Fibroblast of upper back skin (primary cell): ENCODE data around the gene ST3GAL2.
"Not testable (repeated sequence)": the region's sequence is repeated elsewhere in the genome, so short reads cannot be mapped to it uniquely, and the experiment has no call there.

Source experiments
- DNase-seq: peaks from one replicate; pipeline ENCODE4 v3.0.0-alpha.2; 2013

Gene ST3GAL2

DNA sequence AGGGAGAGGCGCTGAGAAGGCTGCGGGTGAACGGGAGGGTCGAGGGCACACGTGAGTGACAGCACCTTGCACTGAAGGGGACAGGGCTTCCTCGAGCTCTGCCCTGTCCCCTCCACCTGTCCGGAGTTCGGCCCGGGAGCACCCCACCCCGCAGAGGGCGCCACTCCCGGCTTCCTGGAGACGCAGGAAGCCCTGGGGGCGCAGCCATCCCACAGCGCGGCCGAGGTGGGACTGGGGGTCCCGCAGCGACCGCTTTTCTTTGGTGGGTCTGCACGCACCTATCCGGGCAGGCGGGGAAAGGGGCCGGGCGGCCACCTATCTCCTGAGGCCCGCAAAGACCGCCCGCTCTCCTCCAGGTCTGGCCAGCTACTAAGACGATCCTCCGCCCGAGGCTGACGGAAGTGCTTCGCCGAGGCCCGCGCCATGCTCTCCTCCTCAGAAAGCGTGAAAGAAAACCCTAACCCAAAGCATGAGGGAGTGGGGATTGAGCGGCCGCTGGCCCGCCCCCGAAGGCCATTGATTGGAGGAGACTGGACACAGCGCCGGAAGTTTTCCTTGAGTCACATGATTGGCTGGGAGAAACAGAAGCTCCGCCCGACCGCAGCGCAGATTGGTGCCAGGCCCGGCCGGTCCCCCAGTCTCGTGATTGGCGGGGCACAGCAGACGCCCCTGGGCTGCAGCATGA is 57.8 kb downstream of the ST3GAL2 start:
- peak; percentile 97 for DNase-seq

DNA sequence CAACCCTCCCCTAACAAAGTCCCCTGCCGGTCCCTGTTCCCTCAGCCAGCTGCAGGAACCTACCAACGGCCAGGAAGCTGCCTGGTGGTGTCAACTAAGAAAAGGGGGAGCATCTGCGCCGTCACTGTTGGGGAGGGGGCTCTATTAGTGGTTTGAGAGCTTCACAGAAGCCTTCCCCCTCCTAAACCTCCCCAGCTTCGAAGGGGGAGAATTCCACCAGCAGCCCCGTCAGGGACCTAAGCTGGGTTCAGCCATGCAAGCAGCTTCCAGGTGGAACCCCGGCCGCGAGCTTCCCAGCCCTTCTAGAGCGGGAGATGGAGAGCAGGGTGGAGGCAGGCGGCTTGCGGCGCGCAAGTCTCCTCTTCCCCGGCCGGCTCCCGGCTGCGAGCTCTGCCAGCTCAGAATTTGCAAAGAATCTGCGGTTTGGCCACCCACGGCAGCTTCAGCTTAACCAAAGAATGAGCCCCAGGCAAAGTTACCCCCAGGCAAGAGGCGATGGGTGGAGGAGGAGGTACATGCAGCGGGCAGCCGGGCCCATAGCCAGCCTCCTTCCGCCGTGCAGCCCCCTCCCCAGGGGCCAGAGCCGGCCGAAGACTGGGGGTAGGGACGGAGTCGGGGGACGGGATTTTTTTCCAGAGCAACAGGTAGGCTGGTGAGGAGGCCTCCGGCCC is 58.5 kb downstream of the ST3GAL2 start:
- peak; percentile 92 for DNase-seq

DNA sequence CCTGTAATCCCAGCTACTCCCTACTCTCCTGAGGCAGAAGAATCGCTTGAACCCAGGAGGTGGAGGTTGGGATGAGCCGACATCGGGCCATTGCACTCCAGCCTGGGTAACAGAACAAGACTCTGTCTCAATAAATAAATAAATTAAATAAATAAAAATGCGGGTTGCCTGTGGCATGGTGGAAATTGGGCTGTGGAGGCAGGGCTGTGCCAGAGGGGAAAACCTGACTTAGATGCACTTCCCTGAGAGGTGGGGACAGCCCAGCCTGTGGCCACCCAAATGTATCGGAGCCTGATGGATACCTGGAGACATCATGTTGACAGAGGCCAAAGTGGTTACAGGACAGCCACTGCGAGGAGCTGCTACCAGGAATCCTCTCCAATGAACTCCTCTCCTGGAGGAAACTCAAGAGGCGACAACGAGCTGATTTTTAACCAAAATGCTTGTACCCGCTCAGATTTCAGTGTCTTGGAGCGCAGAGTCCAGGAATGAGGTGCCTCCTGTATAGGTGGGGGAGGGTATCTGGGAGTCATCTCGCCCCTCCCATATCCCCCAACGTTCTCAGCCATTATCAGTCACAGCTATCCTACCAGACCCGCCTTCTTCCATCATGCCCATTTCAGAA is 59.9 kb downstream of the ST3GAL2 start:
- no peak for DNase-seq

DNA sequence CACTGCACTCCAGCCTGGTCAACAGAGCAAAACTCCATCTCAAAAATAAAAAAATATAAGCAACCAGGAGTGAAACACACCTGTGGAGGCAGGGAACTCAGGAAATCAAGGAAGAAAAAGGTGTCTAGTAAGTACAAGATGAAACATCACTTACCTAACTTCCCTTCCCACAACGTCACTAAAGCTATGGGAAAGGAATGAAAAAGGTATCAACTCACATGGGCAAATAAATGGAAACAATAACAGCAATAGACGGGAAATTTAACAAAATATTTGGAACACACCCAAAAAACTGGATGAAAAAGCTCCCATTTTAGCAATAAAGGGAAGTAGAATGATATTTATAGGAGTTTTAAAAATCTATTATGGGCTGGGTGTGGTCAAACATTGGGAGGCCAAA is 61.1 kb downstream of the ST3GAL2 start:
- DNase-seq = no peak

DNA sequence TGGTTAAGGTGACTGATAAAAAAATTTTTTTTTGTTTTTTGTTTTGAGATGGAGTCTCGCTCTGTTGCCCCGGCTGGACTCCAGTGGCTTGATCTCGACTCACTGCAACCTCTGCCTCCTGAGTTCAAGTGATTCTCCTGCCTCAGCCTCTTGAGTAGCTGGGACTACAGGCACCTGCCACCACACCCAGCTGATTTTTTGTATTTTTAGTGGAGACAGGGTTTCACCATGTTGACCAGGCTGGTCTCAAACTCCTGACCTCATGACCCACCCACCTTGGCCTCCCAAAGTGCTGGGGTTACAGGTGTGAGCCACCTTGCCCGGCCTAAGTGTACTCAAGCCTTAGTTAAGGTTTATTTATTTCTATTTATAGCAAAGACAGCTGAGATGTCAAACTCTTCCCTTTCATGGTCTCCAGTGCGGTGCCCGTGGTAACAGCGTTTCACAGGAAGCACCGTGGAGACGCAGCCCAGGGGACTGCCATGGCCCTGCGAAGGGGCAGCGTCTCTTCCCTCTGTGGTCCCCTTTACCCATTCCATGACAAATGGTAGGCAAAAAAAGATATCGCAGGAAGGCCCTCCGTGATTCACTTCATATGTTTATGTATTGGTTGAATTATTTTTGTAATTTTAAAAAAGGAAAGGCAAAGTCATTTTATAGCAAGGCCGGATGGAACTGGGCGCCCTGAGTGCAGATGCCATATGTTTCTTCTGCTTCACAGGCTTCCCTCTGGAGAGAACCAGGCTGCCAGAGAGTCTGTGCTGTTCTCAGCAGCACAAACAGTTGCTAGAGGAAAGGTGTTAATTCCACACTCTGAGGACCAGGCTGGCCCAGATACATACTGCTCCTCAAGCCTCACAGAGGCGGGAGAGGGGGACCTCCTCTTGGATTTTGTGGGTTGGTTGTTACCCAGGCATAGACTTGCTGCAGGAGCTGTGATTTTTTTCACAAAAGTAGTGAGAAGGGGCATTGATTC is 63.0 kb downstream of the ST3GAL2 start:
- DNase-seq = no peak

DNA sequence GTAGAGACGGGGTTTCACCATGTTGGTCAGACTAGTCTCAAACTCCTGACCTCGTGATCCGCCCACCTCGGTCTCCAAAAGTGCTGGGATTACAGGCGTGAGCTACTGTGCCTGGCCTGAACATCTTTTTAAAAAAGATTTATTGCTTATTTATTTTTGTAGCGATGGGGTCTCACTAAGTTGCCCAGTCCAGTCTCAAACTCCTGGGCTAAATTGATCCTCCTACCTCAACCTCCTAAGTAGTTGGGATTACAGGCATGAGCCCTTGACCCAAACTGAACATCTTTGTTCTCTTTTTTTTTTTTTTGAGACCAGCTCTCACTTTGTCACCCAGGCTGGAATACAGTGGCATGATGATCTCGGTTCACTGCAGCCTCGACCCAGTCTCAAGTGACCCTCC is 64.7 kb downstream of the ST3GAL2 start:
- DNase-seq = no peak

DNA sequence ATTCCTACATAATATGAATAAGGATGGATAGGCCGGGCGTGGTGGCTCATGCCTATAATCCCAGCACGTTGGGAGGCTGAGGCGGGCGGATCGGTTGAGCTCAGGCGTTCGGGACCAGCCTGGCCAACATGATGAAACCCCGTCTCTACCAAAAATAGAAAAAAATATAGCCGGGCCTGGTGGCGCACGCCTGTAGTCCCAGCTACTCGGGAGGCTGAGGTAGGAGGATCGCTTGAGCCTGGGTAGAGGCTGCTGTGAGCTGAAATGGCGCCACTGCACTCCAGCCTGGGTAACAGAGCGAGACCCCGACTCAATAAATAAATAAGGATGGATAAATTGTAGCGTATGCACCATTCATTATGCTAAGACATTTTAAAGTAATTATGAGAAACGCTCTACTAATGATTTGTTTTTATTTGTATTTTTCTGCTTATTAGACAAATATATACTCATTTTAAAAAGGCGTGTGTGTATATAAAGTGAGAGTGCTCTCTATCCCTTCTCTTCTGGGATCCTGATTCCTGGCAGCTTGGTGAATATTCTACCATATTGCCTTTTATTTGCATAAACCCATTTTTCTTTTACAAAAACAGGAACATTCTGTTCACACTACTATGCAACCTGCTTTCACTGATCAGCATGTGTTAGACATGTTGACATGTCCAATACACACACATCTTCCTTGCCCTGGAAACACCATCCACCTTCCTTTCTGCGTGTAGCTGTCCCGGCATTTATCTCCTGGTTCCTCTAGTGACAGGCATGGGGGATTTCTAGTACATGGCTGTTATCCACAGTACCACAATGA is 65.8 kb downstream of the ST3GAL2 start:
- no peak for DNase-seq

DNA sequence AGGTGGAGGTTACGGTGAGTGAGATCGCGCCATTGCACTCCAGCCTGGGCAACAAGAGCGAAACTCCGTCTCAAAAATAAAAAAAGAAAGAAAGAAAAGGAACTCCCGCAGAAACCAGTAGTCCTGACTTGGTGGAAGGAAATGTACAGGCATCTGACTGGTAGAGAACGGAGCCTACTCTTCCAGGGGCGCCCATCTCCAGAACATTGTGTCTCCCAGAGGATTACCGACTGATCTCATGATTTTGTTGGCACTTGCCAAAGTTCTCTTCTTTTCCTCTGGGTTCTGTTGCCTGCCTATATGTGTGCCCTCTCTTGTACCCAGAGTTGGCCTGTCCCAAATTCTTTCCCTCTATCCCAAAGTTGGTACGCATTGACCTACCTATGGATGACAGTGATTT is 68.0 kb downstream of the ST3GAL2 start:
- DNase-seq = no peak

DNA sequence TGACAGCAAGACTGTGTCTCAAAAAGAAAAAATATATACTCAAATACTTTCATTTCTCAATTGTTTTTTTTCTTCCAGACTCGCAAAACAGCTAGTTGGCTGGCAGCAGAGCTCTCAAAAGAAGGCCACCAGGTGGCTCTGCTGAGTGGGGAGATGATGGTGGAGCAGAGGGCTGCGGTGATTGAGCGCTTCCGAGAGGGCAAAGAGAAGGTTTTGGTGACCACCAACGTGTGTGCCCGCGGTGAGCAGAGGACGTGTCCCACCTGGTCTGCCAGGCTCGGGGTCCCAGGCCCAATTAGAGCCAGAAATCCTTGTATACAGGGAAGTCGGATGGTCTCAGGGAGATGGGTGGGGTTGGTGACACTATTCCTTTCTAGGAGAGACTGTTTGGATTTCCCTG is 68.8 kb downstream of the ST3GAL2 start:
- peak; percentile 39 for DNase-seq

DNA sequence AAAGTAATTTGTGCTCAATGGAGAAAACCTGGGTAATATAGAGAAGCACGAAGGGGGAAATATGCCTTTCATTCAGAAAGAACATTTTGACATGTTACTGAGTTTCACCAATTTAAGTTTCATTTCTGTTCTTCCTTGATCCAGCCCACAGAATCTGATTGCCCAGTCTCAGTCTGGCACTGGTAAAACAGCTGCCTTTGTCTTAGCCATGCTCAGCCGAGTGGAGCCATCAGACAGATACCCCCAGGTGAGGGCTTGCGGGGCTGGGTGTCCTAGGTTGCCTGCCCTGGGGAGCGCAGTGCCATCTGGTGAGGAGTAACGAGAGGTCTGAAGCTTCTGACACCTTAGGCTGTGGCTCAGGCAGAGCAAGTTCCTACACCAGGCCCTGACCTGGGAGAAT is 74.5 kb downstream of the ST3GAL2 start:
- DNase-seq = no peak

DNA sequence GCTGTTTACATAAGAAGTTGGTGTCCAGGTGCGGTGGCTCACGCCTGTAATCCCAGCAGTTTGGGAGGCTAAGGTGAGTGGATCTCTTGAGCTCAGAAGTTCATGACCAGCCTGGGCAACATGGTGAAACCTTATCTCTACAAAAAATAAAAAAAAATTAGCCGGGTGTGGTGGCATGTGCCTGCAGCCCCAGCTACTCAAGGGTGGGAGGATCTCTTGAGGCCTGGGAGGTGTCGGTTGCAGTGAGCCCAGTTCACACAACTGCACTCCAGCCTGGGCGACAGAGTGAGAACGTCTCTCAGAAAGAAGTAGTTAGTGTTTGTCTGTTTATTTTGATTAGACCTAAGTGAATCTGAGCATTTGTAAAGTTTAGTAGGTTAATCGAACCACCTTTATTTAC is 79.3 kb downstream of the ST3GAL2 start:
- no peak for DNase-seq

DNA sequence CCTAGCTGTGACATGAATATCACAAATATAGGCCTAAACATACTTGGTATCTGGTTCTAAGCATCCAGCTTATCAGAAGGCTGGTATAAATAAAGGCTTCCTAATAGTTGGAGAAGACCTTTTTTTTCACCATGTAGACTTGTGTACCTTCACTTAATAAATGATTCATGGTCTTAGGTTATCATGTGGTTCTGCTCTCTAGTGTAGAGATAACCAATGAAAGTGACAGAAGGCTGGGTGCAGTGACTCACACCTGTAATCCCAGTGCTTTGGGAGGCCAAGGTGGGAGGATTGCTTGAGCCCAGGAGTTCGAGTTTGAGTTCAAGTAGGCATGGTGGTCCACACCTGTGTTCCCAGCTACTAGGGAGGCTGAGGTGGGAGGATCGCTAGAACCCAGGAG is 89.1 kb downstream of the ST3GAL2 start:
- no peak for DNase-seq

DNA sequence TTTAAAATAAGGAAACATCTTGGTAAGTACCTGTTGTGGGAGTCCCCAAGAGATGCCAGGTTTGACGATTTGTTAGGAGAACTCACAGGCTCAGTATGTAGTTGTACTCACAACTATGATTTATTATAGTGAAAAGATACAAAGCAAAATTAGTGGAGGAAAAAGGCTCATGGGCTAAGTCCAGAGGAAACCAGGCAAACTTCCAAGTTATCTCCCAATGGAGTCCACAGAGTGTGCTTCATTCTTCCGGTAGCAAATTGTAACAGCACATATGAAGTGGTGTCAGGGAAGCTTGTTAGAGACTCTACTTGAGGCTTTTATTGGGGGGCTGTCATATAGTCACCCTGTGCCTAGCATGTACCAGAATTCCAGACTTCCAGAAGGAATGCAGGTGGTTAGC is 89.9 kb downstream of the ST3GAL2 start:
- peak; percentile 18 for DNase-seq

DNA sequence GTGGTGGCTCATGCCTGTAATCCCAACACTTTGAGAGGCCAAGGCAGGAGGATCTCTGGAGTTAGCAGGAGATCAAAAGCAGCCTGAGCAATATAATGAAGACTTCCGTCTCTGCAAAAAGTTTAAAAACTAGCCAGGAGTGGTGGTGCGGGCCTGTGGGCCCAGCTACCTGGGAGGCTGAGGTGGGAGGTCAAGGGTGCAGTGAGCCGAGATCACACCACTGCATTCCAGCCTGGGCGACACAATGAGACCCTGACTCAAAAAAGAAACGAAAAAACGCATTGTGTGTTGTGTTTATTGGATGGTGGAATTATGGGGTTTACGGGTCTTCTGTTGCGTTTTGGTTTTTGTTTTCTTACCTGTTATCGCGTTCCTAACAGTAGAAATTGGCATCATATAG is 93.1 kb downstream of the ST3GAL2 start:
- DNase-seq = no peak

DNA sequence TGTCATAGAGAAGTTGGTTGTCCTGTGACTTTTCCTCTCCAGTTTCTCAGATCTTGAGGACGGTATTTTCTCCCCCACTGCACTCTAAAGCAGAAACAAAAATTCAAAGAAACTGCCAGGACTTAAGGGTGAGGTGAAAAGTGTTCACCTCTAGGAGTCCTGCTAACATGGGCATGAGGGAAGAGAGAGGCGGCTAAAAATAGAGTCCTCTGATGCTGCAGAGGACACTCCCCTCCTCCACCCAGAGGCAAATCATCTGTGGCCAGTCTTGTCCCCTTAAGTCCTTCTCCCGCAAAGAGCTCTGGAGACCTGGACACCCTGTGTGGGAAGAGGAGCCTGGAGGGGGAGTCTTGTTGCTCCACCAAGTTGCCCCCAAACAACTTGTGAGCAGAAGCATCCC is 96.9 kb downstream of the ST3GAL2 start:
- no peak for DNase-seq

DNA sequence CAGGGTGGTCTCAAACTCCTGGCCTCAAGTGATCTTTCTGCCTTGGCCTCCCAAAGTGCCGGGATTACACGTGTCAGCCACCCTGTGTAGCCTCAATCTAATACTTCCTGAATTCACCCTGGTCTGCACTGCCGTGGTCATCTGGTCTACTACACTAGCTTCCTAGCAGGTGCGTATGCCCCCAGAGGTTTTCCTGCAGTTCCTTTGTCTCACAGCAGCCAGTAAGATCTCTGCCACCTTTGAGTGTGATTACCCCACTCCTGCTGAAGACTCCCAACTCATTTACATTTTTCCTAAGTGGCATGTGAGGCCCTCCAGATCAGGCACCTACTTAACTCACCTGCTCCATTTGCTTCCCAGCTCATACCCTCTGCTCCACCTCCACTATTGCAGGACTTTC is 97.3 kb downstream of the ST3GAL2 start:
- DNase-seq = no peak

DNA sequence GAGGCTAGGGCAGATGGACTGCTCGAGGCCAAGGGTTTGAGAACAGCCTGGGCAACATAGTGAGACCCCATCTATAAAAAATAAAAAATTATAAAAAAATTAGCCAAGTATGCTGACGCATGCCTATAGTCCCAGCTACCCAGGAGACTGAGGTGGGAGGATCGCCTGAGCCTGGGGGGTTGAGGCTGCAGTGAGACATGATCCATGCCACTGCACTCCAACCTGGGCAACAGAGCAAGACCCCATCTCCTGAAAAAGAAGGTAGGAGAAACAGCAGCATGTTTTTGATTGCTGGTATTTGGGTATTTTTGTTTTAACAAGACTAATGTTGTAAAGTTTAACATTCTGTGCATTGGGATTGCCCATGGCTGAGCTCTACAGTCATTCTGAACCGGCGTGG is 101.1 kb downstream of the ST3GAL2 start:
- no peak for DNase-seq

DNA sequence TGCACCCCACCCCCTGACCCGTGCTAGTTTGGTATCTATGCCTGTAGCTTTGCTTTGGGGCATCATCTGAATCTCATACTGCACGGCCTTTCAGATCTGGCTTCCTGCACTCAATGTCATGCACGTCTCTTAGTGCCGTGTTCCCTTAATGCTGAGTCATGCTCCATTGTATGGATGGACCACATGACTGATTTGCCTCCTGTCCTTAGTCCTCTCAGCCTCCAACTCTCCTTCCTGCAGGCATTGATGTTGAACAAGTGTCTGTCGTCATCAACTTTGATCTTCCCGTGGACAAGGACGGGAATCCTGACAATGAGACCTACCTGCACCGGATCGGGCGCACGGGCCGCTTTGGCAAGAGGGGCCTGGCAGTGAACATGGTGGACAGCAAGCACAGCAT is 106.2 kb downstream of the ST3GAL2 start:
- DNase-seq = not testable (repeated sequence)

DNA sequence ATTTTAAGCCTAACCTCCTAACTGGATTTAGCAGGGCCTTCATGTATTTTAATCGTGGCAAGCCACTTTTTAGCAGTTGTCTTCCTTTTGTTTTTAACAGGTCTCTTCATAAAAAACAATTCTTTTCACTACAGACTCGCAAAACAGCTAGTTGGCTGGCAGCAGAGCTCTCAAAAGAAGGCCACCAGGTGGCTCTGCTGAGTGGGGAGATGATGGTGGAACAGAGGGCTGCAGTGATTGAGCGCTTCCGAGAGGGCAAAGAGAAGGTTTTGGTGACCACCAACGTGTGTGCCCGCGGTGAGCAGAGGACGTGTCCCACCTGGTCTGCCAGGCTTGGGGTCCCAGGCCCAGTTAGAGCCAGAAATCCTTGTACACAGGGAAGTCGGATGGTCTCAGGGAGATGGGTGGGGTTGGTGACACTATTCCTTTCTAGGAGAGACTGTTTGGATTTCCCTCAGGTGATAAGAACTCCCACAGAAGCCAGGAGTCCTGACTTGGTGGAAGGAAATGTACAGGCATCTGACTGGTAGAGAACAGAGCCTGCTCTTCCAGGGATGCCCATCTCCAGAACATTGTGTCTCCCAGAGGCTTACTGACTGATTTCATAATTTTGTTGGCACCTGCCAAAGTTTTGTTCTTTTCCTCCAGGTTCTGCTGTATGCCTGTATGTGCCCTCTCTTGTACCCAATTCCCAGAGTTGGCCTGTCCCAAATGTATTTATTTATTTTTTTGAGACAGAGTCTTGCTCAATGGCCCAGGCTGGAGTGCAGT is 107.1 kb downstream of the ST3GAL2 start:
- peak; percentile 10 for DNase-seq

DNA sequence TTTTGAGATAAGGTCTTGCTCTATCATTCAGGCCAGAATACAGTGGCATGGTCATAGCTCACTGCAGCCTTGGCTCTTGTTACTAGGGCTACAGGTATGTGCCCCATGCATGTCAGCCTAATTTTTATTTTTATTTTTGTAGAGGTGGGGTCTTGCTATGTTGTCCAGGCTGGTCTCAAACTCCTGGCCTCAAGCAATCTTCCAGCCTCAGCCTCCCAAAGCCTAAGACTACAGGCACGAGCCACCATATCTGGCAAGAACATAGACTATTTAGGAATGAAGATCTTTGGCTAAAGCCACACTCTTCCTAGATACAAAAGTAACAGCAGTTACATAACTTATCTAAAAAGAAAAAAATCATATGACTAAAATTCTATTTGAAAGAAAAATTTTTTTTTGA is 107.8 kb downstream of the ST3GAL2 start:
- DNase-seq = no peak
